H7 (cell line): Measurements from ENCODE around the gene UQCC2. TPM values are rescaled to one million over a fixed set of nuclear protein-coding genes. Genes with fewer than 3 reads are reported as not detected.
A peak's percentile ranks its signal among the peaks of the same experiment; 100 is the strongest.

Experiments
- DNase-seq: peaks from one replicate; pipeline ENCODE4 v3.0.0; 2012
- H3K27me3 ChIP-seq: 2 replicates; pipeline ENCODE4 v1.6.0; 2011; ENCODE audit warnings: mild to moderate bottlenecking, low read length; ENCODE audit not compliant: control insufficient read depth, insufficient read depth
- H3K36me3 ChIP-seq: replicated peaks from 2 replicates; pipeline ENCODE4 v1.5.1; 2011; ENCODE audit warnings: low read length; ENCODE audit not compliant: control insufficient read depth, insufficient read depth
- H3K4me3 ChIP-seq: 2 replicates; pipeline ENCODE4 v1.5.1; 2011; ENCODE audit warnings: low read depth, mild to moderate bottlenecking, control low read depth, low read length, moderate library complexity; ENCODE audit not compliant: insufficient read depth
- total RNA-seq: library from RNA; depleted of rRNA; stranded (reverse); fragments of >200 nt; shearing (Covaris generic); gene quantifications from 2 replicates; pipeline ENCODE4 v1.2.3, GENCODE V29; 2014; rRNA removed

The UQCC2 gene
- 67.1 and 93.6 TPM in 2 replicates for total RNA-seq

DNA sequence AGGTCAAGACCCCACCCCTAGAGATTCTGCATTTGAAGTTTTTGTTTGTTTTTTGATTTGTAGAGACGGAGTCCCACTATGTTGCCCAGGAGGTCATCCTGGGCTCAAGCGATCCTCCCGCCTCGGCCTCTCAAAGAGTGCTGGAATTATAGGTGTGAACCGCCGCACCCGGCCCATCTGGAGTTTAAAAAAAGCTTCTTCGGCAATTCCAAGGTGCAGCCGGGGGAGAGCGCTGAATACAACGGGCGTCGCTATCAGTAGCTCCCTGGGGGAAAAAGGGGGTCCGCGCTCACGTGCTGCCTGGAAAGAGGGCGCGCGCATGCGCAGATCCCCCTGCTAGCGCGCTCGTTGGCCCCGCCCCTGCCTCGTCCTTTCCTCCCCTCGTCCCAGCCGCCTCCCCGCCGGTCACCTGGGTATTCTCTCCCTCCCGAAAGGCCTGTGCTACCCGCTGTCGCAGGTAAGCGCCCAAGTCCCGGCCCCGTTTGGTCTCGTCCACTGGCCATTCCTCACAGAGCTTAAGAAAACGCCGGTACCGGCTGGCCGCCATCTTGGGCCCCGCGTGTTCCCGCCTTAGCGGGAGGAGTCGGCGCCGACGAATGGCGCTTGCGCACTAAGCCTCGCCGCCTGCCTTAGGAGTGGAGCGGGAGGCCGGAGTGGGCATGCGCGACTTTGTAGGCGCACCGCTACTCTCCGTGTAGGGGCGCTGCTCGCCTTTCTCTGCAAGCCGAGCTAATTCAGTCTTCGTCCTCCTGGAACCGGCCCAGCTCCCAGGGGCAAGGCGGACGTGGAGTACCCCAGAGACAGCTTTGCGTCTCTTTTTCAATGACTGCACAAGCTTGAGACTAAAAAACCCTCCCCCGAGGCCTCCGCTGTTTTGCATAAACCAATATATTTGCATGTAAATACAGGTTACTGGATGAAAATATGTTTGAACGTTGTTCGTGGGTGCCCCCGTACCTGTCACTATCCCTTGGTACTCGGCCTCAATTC, at the start of gene UQCC2:
Gene UQCC2, minus strand, starts transcription at position 561 of the 990 bp plus-strand sequence. Its CDS starts 14 bp downstream, at position 547.
- DNase-seq = peak; percentile 99
- H3K27me3 ChIP-seq = no peaks in the 10 kb centered on the region
- H3K36me3 ChIP-seq = peaks cover 11% of the 10 kb centered on the region
- peak within 1 kb of the TSS; percentile 74 for H3K4me3 ChIP-seq

DNA sequence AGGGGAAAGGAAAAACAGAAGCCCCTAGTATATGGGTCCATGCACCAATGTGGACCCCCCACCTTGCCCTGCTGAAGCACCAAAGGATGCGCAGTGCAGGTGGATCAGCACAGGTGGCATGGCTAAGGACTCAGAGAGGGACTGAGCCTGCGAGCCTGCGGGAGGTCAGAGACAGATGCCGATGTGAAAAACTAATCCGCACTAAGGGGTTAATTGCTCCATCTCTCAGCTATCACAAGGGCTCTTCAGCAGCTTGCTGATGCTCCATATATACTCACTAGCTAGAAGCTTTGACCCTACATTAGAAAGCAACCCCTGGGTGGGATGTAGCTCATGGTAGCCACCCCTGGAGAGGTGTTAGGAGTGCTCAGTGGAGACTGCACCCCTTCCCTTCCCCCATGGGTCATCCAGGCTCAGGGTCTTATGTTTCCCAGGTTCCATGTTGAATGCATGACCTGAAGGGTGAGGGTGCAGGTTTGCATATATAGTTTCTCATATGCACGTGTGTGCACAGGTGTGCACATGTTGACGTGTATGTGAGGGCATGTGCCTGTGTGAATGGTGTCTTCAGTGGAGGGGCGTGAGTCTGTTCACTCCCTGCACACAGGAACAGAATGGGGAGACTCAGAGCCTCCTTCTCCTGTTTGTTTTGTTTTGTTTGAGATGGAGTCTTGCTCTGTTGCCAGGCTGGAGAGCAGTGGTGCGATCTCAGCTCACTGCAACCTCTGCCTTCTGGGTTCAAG, 48.6 kb upstream of the UQCC2 start:
- Histone ChIP-seq H3K36me3 (no peaks in the 10 kb centered on the region), H3K4me3 (no peak overlapping the region), H3K27me3 (no peaks in the 10 kb centered on the region)
- DNase-seq = no peak

DNA sequence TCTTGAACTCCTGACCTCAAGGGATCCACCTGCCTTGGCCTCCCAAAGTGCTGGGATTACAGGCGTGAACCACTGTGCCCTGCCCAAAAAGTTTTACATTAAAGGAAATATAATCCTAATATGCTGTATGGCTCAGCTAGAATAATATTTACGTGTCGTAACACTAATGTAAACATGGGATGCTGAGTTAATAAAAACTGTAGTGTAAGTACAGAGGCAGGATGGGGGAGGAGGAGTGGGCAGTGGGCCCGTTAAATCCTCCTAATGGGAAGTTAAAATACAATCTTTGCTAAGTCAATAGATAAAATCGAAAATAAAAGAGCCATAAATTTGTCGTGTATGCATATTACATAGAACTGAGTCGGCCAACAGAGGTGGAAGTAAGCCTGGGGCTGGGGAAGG, 47.3 kb upstream of the UQCC2 start:
- H3K36me3 ChIP-seq = no peaks in the 10 kb centered on the region
- no peak for DNase-seq
- no peak overlapping the region for H3K4me3 ChIP-seq
- H3K27me3 ChIP-seq = no peaks in the 10 kb centered on the region

DNA sequence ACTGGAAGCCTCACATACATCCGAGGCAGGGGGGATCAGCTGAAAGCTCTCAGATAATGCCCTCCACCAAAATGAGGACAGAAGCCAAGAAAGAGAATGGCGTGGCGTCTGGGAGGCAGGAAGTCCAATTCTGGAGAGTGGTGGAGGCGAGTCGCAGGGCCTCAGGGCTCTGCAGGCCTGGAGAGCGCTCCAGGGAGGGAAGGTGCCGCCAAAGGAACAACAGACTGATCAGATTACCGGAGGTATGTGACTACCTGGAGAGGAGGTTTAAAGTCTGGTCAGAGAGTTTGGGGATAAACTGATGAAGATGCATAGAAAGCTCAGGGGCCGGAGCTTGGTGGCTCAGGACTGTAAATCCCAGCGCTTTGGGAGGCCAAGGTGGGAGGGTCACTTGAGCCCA, 46.4 kb upstream of the UQCC2 start:
- Histone ChIP-seq H3K36me3 (no peaks in the 10 kb centered on the region), H3K4me3 (no peak overlapping the region), H3K27me3 (no peaks in the 10 kb centered on the region)
- no peak for DNase-seq

DNA sequence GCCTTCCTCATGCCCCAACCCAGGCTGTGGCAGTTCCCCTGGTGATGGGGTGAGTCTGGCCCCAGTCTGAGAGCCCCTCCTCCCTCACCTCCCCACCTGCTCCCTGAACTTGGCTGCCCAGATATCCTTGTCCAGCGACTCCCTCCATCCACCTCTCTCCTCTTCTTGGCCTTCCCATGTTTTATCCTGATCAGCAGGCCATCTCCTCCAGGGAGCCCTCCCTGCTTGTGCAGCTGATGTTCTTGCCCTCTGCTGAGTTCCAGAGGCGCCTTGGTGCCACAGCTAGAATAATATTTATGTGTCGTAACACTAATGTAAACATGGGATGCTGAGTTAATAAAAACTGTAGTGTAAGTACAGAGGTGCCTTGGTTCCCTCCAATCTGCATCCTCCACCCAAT, 45.6 kb upstream of the UQCC2 start:
- no peaks in the 10 kb centered on the region for H3K36me3 ChIP-seq
- no peak for DNase-seq
- H3K4me3 ChIP-seq = no peak overlapping the region
- H3K27me3 ChIP-seq = no peaks in the 10 kb centered on the region

DNA sequence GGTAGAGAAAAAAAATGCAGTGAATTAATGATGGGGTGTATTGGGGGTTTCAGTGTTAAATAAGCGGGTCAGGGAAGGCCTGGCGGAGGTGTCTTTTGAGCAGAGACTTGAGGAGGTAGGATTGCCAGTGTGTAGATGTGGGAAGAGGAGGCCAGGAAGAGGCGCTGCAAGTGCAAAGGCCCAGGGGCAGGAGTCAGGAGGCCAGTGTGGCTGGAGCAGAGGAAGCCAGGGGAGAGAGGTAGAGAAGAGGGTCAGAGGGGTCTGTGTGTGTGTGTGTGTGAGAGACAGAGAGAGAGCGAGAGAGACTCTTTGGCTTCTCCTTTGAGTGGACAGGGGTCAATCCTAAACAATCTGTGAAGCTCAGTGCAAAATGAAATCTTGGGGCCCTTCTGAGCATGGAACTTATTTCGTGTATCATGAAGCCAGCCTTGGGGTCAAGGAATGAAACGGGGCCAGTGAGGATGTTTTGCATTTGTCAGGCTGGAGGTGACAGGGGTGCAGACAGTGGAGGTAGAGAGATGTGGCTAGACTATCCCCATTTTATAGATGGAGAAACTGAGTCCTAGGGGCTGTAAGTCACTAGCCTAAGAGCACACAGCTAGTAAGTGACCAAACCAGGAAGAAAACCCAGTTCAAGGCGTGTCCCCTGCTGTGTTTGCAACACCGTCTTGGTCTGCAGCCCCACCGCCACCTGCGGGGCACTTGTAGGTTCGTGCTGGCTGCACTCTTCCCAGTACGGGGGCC, 44.9 kb upstream of the UQCC2 start:
- Histone ChIP-seq H3K36me3 (no peaks in the 10 kb centered on the region), H3K27me3 (no peaks in the 10 kb centered on the region), H3K4me3 (no peak overlapping the region)
- DNase-seq = no peak

DNA sequence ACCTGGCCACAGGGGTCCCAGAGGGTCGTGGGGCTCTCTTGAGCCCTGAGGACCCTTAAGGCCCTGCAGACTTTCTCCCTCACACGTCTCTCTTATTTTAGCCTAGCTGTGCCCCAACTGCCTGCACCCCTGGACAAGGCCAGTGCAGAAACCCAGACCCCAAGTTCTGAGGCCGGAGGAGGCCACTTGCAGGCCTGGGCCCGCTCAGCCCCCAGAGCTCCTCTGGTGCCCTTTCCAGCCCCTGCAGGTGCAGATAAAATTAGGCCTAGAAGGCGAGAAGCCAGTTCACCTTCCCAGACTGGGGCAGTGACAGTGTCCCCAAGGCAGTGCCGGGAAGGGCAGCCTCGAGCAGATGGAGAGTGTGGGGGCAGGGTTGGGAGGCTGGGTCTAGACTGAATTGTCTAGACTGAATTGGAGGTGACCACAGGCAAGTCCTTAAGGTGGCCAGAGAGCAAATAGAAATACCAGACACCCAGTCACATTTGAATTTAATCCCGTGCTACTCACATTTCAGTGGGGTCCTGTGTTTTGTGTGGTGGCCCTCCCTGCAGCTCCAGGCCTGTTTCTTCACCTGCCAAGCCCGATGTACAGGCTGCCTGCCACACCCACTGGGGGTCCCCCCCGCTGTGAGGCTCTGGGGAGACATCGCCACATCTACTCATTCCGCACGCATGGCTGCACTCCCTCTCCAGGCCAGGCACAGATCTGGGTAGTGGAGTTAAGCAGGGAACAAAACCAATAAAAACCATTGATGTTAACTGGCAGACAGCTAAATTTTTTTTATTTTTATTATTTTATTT, 43.8 kb upstream of the UQCC2 start:
- DNase-seq = no peak
- Histone ChIP-seq H3K36me3 (no peaks in the 10 kb centered on the region), H3K27me3 (no peaks in the 10 kb centered on the region), H3K4me3 (no peak overlapping the region)

DNA sequence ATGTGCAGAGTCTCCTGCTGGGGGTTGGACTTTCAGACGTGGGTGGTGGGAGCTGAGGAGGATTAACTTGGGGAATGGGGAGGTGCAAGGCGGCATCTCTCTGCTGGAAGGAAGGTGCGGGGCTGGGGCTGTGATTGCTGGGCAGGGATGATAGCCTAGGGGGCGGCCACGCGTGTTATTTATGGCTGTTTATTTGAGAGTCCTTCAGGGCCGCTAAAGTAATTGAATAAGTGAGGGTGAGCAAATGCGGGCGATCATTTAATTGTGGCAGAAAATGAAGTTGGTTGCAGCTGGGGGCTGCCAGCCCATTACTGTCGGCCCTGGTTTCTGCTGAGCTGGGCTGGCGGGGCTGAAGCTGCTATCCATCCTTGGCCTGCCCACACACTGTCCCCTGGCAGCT, 42.7 kb upstream of the UQCC2 start:
- no peak for DNase-seq
- no peaks in the 10 kb centered on the region for H3K27me3 ChIP-seq
- no peaks in the 10 kb centered on the region for H3K36me3 ChIP-seq
- H3K4me3 ChIP-seq = no peak overlapping the region

DNA sequence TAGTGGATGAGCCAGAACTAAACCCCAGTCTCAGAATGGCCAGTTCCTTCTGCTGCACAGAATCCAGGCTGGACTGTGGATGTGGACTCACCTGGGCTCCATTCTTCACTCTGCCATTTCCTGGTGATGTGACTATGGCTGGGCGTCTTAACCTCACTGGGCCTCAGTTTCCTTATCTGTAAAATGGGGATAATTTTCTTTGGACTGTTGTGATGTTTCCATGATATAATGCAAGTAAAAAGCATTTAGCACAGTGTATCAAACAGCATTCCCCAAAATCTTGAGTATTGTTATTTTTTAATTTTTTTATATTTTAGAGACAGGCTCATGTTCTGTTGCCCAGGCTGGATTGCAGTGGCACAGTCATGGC, 41.1 kb upstream of the UQCC2 start:
- H3K36me3 ChIP-seq = no peaks in the 10 kb centered on the region
- no peak overlapping the region for H3K4me3 ChIP-seq
- H3K27me3 ChIP-seq = no peaks in the 10 kb centered on the region
- no peak for DNase-seq

DNA sequence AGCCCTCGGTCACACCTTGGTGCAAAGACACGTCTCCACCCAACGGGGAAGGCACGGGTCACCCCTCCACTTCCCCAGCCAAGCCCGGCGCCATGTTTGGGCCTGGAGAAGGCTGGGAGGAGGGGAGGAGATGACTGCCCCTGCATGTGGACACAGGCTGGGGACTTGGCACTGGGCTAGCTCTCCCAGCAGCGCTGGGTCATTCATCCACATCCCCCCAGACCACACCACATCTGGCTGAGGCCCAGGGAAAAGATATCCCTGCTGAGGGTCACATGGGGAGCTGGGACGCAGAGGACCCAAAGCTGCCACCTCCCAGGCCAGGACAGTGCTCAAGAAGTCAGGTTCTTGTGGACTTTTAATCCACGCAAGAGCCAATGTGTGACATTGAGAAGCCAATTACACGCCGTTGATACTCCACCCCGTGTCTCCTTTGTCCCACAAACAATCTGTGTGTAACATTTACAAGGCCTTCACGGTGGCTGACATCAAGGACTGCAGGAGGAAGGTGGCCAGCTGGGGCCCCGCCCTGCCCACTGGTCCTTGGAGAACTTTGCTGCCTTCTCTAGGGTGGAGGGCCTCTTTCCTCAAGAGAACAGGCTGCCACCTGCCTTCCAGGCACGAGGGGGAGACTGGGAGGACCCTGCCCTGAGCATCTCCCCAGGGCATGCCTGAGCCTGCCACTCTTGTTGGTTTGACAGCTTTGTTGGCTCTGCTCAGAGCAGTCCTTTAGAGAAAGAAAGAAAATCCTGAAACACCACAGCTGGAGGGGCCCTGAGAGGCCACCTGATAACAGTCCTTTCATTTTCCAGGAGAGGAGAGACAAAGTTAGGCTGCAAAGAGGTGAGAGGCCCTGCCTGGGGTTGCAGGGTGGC, 40.5 kb upstream of the UQCC2 start:
- Histone ChIP-seq H3K27me3 (no peaks in the 10 kb centered on the region), H3K4me3 (no peak overlapping the region), H3K36me3 (no peaks in the 10 kb centered on the region)
- DNase-seq = no peak

DNA sequence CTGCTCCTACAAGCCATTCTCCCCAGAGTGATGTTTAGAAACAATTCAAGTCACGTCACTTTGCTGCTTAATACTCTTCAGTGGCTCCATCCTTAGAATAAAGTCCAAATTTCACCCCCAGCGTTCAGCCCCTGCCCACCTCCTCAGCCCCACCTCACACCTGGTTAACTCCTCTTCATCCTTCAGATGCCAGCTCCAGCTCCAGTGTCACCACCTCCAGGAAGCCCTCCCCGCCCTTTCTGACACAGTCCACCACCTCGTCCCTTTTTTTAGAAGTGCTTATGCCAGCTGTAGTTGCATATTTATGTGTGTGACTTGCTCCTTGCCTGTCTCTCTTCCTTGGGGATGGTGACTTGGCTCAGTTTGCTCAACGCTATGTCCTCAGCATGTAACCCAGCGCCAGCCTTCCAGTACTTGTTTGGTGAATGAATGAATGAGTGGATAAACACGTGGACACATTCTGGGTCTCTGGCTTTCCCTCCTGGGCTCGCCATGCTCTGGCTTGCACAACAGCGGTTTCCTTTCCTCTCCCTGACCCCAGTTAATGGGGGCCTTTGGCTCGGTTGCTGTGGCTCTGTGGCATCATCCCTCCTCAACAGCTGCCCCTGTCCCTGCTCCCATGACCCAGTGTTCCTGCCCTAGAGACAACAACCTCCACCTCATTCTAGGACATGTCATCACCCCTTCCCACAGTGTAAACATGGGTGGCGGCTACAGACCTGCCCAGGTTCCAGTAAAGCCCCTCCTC, 38.9 kb upstream of the UQCC2 start:
- Histone ChIP-seq H3K4me3 (no peak overlapping the region), H3K36me3 (no peaks in the 10 kb centered on the region), H3K27me3 (no peaks in the 10 kb centered on the region; the same call in 1 of the 2 replicates)
- DNase-seq = no peak

DNA sequence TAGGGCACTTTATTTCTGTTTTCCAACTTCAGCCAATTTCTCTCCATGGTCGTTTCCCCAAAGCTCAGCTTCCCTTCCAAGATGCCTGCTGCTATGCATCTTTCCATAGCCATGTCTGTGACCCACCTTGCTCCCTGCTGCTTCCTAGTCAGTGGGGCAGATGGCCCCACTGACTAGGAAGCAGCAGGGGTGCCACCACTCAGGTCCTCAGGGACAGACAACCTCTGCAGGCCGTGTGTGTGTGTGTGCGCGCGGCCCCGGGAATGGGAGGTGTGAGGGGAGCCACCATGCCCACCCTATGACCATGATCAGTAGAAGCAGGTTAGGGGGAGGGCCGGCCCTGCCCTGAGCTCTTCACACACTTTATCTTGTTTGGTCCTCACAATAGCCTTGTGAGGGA, 37.9 kb upstream of the UQCC2 start:
- no peak overlapping the region for H3K4me3 ChIP-seq
- H3K27me3 ChIP-seq = no peaks in the 10 kb centered on the region; the same call in 1 of the 2 replicates
- no peaks in the 10 kb centered on the region for H3K36me3 ChIP-seq
- no peak for DNase-seq
